Measurements from ENCODE around the gene ACTBL2.
A peak's percentile ranks its signal among the peaks of the same experiment; 100 is the strongest.
"Not testable (repeated sequence)": the region's sequence is repeated elsewhere in the genome, so short reads cannot be mapped to it uniquely, and the experiment has no call there.

The ACTBL2 gene

DNA sequence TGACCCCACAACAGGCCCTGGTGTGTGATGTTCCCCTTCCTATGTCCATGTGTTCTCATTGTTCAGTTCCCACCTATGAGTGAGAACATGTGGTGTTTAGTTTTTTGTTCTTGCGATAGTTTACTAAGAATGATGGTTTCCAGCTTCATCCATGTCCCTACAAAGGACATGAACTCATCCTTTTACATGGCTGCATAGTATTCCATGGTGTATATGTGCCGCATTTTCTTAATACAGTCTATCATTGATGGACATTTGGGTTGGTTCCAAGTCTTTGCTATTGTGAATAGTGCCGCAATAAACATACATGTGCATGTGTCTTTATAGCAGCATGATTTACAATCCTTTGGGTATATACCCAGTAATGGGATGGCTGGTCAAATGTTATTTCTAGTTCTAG is 22.6 kb downstream of the ACTBL2 start:
- H3K36me3 ChIP-seq (ENCODE audit: control insufficient read depth in 2 of 2, insufficient read depth in 1 of 2, low read length in 2 of 2); H3K4me1 ChIP-seq (ENCODE audit: control insufficient read depth, insufficient read depth, low read length); H3K4me3 ChIP-seq (ENCODE audit: low read depth, low read length); H3K27ac ChIP-seq (ENCODE audit: extremely low read depth, low read depth, low read length); POLR2A ChIA-PET; H3K9me3 ChIP-seq (ENCODE audit: control insufficient read depth, insufficient read depth, low read depth, low read length); CTCF ChIA-PET: not testable (repeated sequence)
- TF ChIP-seq, protein P1, sequence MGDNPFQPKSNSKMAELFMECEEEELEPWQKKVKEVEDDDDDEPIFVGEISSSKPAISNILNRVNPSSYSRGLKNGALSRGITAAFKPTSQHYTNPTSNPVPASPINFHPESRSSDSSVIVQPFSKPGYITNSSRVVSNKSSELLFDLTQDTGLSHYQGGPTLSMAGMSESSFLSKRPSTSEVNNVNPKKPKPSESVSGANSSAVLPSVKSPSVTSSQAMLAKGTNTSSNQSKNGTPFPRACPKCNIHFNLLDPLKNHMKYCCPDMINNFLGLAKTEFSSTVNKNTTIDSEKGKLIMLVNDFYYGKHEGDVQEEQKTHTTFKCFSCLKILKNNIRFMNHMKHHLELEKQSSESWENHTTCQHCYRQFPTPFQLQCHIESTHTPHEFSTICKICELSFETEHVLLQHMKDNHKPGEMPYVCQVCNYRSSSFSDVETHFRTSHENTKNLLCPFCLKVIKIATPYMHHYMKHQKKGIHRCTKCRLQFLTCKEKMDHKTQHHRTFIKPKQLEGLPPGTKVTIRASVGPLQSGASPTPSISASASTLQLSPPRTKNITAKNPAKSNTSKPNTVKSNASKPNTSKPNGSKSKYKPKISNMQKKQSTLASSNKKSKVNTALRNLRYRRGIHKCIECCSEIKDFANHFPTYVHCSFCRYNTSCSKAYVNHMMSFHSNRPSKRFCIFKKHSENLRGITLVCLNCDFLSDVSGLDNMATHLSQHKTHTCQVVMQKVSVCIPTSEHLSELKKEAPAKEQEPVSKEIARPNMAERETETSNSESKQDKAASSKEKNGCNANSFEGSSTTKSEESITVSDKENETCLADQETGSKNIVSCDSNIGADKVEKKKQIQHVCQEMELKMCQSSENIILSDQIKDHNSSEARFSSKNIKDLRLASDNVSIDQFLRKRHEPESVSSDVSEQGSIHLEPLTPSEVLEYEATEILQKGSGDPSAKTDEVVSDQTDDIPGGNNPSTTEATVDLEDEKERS (tag by site-specific recombination; IDR thresholded peaks at IDR 0.05) = peak; percentile 75; the same call in 1 of the 2 replicates
- TF ChIP-seq, protein P2, sequence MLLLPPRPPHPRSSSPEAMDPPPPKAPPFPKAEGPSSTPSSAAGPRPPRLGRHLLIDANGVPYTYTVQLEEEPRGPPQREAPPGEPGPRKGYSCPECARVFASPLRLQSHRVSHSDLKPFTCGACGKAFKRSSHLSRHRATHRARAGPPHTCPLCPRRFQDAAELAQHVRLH (tag by site-specific recombination; IDR thresholded peaks at IDR 0.05) = peak; percentile 78
- TF ChIP-seq ZNF146 (tag by site-specific recombination; IDR thresholded peaks at IDR 0.05) = peak; percentile 95

DNA sequence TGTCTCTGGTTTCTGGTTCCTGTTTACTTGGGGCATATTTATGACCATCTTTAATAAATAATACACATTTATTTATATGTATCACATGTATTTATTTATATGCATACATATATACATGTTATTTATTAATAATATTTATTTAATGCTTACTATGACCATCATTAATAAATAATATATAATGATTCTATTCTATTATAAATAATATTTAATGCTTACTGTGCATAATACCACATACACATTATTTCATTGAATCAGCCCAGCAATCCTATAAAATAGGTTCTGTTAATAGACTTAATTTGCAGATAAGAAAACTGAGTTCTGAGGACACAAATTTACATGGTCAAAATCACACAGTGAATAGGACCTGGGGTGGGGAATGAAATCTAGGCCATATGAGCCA is 24.2 kb downstream of the ACTBL2 start:
- TF ChIP-seq ZFP41 (tag by site-specific recombination; IDR thresholded peaks at IDR 0.05; ENCODE audit: borderline replicate concordance) (no peak), MZF1 (tag by site-specific recombination; IDR thresholded peaks at IDR 0.05; ENCODE audit: borderline replicate concordance) (no peak), ZNF10 (tag by site-specific recombination; IDR thresholded peaks at IDR 0.05) (no peak), ZNF530 (tag by site-specific recombination; IDR thresholded peaks at IDR 0.05; ENCODE audit: low read depth) (no peak), ZNF155 (tag by site-specific recombination; IDR thresholded peaks at IDR 0.05) (no peak), ZNF248 (tag by site-specific recombination; IDR thresholded peaks at IDR 0.05) (no peak), GLIS2 (tag by site-specific recombination; IDR thresholded peaks at IDR 0.05) (no peak), ZNF423 (tag by site-specific recombination; IDR thresholded peaks at IDR 0.05) (no peak), ZNF214 (tag by site-specific recombination; IDR thresholded peaks at IDR 0.05; ENCODE audit: borderline replicate concordance) (no peak), ZNF426 (tag by site-specific recombination; IDR thresholded peaks at IDR 0.05) (no peak), HOXA7 (CRISPR knock-in tag; IDR thresholded peaks at IDR 0.05; ENCODE audit: borderline replicate concordance) (no peak), ZNF785 (tag by site-specific recombination; IDR thresholded peaks at IDR 0.05) (no peak), ZNF394 (tag by site-specific recombination; IDR thresholded peaks at IDR 0.05; ENCODE audit: borderline replicate concordance) (no peak), ZNF830 (tag by site-specific recombination; IDR thresholded peaks at IDR 0.05; ENCODE audit: low read depth) (no peak), ZFP3 (tag by site-specific recombination; IDR thresholded peaks at IDR 0.05; ENCODE audit: low read depth) (no peak)
- TF ChIP-seq, protein P3, sequence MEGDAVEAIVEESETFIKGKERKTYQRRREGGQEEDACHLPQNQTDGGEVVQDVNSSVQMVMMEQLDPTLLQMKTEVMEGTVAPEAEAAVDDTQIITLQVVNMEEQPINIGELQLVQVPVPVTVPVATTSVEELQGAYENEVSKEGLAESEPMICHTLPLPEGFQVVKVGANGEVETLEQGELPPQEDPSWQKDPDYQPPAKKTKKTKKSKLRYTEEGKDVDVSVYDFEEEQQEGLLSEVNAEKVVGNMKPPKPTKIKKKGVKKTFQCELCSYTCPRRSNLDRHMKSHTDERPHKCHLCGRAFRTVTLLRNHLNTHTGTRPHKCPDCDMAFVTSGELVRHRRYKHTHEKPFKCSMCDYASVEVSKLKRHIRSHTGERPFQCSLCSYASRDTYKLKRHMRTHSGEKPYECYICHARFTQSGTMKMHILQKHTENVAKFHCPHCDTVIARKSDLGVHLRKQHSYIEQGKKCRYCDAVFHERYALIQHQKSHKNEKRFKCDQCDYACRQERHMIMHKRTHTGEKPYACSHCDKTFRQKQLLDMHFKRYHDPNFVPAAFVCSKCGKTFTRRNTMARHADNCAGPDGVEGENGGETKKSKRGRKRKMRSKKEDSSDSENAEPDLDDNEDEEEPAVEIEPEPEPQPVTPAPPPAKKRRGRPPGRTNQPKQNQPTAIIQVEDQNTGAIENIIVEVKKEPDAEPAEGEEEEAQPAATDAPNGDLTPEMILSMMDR (tag by site-specific recombination; IDR thresholded peaks at IDR 0.05) = no peak
- TF ChIP-seq, protein P4, sequence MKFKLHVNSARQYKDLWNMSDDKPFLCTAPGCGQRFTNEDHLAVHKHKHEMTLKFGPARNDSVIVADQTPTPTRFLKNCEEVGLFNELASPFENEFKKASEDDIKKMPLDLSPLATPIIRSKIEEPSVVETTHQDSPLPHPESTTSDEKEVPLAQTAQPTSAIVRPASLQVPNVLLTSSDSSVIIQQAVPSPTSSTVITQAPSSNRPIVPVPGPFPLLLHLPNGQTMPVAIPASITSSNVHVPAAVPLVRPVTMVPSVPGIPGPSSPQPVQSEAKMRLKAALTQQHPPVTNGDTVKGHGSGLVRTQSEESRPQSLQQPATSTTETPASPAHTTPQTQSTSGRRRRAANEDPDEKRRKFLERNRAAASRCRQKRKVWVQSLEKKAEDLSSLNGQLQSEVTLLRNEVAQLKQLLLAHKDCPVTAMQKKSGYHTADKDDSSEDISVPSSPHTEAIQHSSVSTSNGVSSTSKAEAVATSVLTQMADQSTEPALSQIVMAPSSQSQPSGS (tag by site-specific recombination; IDR thresholded peaks at IDR 0.05; ENCODE audit: low read depth) = no peak
- Histone ChIP-seq H3K4me1 (ENCODE audit: control insufficient read depth, insufficient read depth, low read length) (peaks cover 12% of the 10 kb centered on the region; the same call in 1 of the 2 replicates), H3K4me3 (ENCODE audit: low read depth, low read length) (no peak overlapping the region), H3K27ac (ENCODE audit: extremely low read depth, low read depth, low read length) (no peak overlapping the region), H3K9me3 (ENCODE audit: control insufficient read depth, insufficient read depth, low read depth, low read length) (no peaks in the 10 kb centered on the region), H3K36me3 (ENCODE audit: control insufficient read depth in 2 of 2, insufficient read depth in 1 of 2, low read length in 2 of 2) (no peaks in the 10 kb centered on the region)
- CTCF ChIA-PET = interaction anchor here (0.5 to 1.2 kb wide), 2 partner anchors 8 to 621 kb away, joined by 3 read pairs; no protein-coding TSS in a partner anchor
- POLR2A ChIA-PET = interaction anchor here (0.6 kb wide), 1 partner anchor 8 kb away, joined by 8 read pairs; no protein-coding TSS in a partner anchor

All from HEK293 (cell line).